DMS79 (cell line): ENCODE results near the gene METRNL.
"Not testable (repeated sequence)": the region's sequence is repeated elsewhere in the genome, so short reads cannot be mapped to it uniquely, and the experiment has no call there.

Experiments used
- DNase-seq: peaks from one replicate; lab custom pipeline; 2025; lab: John Stamatoyannopoulos, UW

Gene METRNL, protein sequence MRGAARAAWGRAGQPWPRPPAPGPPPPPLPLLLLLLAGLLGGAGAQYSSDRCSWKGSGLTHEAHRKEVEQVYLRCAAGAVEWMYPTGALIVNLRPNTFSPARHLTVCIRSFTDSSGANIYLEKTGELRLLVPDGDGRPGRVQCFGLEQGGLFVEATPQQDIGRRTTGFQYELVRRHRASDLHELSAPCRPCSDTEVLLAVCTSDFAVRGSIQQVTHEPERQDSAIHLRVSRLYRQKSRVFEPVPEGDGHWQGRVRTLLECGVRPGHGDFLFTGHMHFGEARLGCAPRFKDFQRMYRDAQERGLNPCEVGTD

DNA sequence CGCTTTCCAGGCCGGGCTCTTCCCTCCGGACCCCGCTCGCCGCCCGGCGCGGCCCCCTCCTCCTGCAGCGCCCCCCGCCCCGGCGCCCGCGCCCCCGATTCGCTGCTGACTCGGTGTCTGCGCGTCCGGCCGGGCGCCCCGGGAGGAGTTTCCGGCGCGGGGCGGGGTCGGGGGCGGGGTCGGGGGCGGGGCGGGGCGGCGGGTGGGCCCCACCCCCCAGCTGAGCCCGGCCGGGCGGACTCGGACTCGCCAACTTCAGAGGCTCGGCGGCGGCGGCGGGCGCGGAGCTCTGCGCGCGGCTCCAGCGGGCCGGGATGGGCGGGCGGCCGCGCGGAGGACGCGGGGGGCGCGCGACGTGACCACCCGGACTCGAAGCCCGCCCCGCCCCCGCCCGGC is at the start of gene METRNL:
Gene METRNL (plus strand): TSS at position 258 of the 396 bp plus-strand sequence. CDS start 207 bp downstream, outside the sequence.
- DNase-seq: no peak

DNA sequence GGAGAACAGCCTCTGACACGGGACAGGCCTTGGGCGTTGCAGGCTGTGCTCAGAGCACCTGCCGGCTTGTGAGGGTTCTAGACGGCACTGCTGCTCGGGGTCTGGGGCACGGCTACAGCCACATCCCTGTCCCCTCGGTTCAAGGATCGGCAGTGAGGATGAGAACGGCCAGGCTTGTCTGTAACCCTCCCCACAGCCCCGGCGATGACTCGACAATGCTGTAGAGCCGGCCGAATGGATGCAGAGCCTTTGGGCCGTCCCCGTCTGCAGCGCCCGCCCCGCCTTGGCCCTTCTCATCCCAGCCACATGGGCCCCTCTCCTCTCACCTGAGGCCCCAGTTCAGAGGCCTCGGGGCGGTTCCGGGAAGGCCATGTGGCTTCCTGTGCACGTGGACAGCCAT is 49.0 kb upstream of the METRNL start:
- DNase-seq: no peak

DNA sequence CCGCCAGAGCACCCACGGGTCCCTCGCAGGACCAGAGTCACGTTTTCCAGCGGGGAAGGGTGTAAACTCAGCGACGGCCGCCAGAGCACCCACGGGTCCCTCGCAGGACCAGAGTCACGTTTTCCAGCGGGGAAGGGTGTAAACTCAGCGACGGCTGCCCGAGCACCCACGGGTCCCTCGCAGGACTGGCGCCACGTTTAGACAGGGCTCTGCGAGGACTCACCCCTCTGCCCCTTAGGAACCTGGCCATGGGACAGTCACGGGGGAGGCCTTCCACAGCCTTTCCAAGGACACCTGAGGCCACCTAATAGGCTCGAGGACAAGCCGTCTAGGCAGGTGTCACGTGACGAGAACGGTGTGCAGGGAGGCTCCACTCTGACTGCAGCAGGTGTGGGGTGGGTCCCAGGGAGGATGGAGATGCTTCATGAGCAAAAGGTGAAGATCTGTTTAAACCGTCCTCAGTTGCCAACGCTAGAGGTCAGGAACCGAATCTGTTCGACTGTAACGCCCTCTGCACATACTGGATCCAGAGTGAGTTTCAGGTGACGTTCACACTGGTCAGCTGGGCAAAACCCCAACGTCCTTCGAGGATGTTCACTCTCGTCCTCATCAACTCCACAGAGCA is 48.0 kb upstream of the METRNL start:
- no peak for DNase-seq

DNA sequence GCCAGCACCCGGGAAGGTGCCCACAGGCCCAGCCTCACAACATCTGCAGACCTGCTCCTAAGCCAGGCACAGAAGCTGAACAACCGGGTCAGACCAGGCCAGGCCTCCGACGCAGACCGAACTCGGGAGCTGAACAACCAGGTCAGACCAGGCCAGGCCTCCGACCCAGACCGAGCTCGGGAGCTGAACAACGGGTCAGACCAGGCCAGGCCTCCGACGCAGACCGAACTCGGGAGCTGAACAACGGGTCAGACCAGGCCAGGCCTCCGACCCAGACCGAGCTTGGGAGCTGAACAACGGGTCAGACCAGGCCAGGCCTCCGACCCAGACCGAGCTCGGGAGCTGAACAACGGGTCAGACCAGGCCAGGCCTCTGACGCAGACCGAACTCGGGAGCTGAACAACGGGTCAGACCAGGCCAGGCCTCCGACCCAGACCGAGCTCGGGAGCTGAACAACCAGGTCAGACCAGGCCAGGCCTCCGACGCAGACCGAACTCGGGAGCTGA is 47.4 kb upstream of the METRNL start:
- DNase-seq: not testable (repeated sequence)

DNA sequence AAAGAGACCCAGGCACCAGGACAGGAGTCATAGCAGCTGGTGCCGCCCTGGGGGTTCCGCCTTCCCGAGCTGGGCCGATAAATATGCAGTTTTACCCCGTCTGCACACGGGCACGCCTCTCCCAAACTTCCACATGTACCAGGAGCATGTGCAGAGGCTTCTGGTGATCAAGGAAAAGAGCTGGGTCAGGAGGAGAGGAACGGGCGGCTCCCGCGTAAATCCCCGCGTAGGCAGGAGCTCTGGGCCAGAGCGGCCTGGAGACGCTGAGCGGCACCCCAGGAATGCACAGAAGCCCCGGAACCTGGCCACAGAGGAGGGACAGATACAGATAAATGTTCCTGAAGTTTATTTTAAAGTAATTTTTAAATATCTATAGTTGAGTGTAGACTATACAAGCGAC is 46.6 kb upstream of the METRNL start:
- no peak for DNase-seq

DNA sequence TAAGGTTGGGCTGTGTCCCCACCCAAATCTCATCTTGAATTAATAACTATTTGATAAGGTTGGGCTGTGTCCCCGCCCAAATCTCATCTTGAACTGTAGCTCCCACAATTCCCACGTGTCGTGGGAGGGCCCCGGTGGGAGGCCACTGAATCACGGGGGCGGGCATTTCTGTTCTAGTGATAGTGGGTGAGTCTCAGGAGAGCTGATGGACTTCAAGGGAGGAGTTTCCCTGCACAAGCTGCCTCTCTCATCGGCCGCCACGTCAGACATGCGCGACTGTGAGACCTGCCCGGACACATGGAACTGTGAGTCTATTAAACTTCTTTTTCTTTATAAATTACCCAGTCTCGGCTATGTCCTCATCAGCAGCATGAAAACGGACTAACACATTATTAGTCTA is 44.9 kb upstream of the METRNL start:
- no peak for DNase-seq

DNA sequence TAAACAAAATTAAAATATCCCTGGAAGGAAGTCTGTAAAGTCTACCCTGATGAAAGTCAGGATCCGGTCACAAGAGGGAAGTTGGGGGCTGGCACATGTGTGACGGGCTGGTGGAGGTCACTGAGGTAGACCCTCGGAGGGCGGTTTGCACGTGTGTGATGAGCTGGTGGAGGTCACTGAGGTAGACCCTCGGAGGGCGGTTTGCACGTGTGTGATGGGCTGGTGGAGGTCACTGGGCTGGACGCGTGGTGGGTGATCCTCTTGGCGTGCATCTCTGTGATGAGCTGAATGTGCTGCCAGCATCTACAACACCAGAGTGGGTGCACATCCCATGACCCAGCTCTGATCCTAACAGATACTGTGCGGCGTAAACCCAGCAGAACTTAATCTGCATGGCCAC is 43.7 kb upstream of the METRNL start:
- DNase-seq: no peak

DNA sequence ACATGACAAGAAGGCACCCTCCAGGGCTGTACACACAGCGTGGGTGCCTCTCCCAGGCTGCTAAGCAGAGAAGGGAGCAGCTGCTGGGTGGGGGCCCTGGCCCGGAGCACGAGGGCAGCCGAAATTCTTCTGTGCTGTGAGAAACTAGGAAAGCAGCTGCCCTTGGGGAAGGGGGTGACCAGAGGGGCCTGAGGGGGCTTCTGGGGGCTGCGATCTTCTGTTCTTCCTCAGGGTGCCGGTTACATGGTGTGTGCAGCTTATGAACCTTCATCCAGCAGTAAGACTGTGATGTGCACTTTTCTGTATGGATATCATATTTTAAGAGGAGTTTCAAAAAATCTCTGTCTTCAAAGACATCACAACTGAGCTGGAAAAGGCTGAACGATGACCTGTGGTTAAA is 43.2 kb upstream of the METRNL start:
- no peak for DNase-seq

DNA sequence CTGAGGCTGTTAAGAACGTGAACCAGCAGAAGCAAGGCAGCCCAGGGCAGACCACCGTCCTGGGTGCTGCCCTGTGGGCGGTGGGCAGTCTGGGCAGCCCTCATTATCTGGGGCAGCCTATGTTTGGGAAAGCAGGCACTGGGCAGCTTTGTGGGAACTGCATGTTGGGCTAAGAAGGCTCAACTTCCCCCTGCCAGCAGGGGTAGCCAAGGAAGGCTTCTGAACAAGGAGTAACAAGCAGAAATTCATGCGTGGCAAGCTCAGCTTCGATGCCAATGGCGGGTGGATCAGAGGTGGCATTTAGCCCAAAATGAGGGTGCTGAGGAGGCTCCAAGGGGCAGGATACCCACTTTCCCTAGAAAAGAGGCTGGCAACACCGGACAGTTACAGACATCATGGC is 42.7 kb upstream of the METRNL start:
- no peak for DNase-seq

DNA sequence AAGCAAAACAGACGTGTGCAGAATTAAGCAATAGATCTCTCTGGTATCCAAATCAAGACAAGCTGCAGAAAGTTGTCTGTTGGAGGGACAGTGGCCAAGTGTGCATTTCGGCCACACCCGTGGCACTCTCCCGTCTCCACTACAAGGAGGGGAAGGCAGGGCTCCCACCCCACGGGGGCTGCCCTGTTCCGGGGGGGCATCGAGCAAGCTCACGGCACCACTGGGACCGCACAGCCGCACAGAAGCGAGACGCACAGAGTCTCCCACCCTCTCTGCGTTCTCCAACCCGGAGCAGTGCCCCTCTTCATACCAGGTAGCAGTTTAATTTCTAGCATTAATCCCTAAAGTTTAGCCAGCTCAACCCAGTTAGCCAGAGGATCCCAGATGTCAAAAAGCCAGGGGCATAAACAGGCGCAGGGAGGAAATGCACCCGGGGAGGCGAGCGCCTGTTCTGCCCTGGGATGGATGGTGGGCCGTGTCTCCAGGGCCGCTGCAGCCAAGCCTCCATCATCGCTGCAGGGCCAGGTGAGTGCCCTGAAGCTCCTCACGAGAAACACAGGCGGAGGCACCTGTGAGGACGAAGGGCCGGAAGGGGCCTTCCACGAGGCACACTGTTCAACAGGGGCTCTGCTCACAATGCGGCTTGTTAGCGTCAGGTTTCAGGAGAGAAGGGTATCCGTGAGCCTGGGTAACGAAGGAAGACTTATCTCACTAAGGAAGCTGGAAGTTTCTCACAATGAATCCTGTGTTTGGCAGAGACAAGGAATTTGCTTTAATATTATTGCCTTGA is 42.1 kb upstream of the METRNL start:
- no peak for DNase-seq

DNA sequence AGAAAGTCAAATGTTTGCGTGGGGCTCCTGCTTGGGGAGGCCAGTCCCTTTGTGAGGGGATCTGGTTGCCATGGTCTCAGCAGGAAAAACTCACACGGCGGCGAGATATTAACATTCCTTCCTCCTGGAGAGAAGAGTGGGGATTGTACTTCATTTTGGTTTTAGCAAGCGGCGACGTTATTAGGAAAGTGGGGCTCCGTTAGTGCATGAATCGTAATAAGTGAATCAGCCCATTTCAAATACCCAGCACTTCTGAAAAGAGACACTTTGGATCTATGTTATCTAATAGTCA is 41.6 kb upstream of the METRNL start:
- DNase-seq: no peak

DNA sequence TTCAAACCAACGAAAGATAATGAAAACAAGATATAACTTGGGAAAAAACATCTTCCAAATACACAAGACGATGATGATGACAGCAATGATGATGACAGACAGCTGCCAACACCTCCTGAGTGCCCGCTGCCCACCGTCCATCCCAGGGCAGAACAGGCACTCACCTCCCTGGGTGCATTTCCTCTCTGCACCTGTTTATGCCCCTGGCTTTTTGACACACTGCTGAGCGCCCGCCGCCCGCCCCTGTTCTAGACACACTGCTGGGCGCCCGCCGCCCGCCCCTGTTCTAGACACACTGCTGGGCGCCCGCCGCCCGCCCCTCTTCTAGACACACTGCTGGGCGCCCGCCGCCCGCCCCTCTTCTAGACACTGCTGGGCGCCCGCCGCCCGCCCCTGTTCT is 40.4 kb upstream of the METRNL start:
- DNase-seq: not testable (repeated sequence)

DNA sequence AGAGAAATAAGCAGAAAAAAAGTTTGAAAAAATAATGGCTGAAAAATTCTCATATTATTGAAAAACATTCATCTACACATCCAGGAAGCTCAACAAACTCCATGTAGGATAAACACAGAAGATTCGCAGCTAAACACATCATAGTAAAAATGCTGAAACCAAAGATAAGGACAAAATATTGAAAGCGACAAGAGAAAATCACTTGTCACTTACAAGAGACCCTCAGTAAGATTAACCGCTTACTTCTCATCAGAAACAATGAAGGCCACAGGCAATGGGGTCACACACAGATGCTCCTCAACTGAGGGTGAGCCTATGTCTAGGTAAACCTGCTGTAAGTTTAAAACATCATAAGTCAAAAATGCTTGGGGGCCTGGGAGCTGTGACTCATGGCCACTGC is 38.1 kb upstream of the METRNL start:
- DNase-seq: no peak

DNA sequence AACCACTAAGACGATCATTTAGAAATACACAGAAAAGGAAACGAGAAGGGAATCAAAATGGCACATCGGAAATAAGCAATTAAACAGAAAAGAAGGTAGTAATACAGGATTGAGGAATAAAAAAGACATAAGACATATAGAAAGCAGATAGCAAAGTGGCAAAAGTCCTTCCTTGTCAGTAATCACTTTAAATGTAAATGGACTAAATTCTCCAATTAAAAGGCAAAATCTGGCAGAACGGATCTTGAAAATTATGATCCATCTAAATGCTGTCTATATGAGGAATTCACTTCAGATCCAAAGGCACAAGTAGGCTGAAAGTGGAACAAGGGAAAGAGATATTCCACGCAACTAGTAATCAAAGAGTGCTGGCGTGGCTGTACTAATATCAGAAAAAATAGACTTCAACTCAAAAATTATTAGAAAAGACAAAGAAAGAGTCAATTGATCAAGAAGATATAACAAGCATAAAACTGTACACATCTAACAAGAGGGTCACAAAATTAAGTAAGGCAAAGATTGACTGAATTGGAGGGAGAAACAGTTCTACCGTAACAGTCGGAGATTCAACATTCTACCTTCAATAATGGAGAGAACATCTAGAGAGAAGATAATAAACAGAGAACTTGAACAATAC is 36.8 kb upstream of the METRNL start:
- DNase-seq: no peak

DNA sequence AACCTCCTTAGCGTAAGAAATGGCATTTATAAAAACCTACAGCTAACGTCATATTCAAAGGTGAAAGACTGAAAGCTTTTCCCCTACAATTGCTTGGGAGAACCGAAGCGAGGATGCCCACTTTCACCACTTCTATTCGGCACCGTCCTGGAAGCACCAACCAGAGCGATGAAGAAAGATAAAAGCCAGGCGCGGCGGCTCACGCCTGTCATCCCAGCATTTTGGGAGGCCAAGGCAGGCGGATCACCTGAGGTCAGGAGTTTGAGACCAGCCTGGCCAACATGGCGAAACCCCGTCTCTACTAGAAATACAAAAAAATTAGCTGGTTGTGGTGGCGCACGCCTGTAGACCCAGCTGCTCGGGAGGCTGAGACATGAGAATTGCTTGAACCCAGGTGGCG is 34.9 kb upstream of the METRNL start:
- DNase-seq: not testable (repeated sequence)

DNA sequence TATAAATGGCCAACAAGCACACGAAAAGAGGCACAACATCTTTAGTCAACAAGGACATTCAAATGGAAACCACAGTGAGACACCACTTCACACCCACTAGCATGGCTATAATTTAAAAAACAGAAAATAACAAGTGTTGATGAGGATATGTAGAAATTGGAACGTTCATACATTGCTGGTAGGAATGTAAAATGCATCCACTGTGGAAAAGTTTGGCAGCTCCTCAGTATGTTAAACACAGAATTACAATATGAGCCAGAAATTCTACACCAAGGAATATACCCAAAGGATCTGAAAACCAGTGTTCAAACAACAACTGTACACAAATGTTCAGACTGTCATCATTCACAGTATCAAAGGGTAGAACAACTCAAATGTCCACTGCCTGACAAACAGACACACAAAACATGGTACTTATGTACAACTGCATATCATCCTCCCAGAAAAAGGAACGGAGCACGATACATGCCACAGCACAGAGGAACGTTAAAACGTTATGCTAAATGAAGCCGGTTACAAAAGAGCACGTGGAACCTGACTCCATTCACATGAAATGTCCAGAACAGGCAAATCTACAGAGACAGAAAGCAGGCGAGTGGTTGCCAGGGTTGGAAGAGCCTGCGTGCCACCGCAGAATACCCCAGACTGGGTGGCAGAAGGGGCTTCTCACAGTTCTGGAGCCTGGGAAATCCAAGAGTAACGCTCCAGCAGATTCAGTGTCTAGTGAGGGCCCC is 32.8 kb upstream of the METRNL start:
- DNase-seq: no peak

DNA sequence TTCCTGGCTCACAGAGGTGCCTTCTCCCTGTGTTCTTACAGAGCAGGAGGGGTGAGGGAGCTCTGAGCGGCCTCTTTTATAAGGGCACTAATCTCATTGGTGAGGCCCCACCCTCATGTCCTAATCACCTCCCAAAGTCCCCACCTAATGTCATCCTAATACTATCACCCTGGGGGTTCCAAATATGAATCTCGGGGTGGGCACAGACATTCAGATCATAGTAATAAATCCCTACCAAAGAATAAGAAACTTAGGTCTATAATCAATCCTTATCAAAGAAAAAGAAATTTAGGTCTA is 32.3 kb upstream of the METRNL start:
- no peak for DNase-seq

DNA sequence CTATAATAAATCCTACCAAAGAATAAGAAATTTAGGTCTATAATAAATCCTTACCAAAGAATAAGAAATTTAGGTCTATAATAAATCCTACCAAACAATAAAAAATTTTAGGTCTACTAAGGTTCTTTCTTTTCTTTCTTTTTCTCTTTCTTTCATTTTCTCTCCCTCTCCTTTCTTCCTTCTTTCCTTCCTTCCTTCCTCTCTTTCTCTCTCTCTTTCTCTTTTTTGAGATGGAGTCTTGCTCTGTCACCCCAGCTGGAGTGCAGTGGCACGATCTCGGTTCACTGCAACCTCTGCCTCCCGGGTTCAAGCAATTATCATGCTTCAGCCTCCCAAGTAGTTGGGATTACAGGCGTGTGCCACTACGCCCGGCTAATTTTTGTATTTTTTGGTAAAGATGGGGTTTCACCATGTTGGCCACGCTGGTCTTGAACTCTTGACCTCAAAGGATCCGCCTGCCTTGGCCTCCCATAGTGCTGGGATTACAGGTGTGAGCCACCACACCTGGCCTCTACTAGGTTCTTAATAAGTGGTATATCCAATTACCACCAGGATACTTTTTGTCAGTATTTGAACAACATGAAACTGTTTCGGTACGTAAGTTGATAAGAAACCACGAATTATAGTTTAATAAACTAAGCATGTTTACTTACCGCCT is 31.5 kb upstream of the METRNL start:
- DNase-seq: not testable (repeated sequence)

DNA sequence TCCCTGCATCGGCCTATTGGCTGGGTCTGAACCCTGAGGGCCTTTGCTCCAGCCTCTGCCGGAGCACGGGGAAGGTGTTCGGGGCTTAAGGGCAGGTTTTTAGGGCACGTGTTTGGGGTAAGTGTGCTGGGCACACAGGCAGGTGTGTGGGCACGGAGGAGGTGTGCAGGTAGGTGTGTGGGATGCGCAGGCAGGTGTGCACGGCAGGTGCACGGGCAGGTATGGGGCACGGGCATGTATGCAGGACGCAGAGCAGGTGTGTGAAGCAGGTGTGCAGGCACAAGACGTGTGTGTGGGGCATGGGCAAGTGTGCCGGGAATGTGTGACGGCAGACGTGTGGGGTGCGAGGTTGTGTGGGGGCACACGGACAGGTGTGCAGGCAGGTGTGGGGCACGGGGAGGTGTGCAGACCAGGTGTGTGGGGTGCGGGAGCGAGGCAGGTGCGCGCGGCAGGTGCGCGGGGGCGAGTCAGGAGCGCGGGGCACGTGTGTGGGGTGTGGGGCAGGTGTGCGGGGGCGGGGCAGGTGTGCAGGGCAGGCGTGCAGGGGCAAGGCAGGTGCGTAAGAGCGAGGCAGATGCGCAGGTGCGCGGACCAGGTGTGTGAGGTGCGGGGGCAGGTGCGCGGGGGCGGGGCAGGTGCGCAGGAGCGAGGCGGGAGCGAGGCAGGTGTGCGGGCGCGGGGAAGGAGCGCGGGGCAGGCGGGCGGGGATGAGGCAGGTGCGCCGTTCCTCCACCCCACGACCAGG is 28.6 kb upstream of the METRNL start:
- no peak for DNase-seq

DNA sequence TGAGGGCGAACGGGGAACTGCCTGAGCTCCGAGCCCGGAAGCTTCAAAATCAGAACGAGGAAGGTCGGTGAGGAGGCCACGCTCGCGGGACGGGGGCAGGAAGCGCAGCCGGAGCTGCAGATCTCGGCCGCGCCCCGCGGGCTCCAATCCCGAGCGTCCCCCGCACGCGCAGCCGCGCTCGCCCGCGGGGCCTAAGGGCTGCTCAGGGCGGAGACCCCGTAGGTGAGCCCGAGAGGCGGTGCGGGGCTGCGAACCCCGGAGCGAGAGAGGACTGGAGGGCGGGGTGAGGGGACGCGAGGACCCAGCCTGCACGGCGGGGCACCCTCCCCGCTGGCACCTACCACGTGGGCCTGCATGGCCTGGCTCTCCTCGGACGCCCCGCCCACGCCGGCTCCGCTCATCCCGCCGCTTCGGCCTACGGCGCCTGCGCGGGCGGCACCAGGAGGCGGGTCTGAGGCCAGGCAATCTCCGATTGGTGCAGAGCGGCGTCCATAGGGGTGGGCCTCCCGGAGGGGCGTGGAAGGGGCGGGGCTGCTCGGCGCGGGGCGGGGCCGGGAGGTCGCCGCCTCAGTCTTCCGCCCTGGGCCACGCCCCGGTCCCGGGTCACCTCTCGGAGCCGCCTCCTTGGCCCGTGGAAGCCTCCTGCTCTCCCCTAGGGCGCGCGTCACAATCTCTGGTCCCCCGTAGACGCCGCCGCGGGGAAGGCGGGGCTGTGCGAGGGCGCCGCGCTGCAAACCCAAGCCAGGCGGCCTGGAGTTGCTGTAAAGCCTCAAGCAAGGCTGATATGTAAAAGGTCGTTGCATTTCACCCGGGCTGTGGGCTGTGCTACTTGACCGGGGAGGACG is 27.8 kb upstream of the METRNL start:
- peak; percentile 72 for DNase-seq
